Body of pancreas (tissue), 4 donors: ENCODE measurements around the gene ANKRD55.

Experiments used
- POLR2A ChIP-seq, 3 donors: fragments of 450-650 bp; IDR thresholded peaks; one replicate each; pipeline ENCODE4 v1.6.1; 2016; ENCODE audit warnings: antibody characterized with exemption in 3 of 3, mild to moderate bottlenecking in 2 of 3
- TF ChIP-seq, protein P1 (sequence below), 7 experiments: fragments of 450-650 bp in 4 of 7; fragments of 200-600 bp in 3 of 7; sonication (generic) in 3 of 7; IDR thresholded peaks; one replicate each; pipeline ENCODE4 v1.5.1; 2016 to 2019; ENCODE audit warnings: antibody characterized with exemption in 7 of 7

DNA sequence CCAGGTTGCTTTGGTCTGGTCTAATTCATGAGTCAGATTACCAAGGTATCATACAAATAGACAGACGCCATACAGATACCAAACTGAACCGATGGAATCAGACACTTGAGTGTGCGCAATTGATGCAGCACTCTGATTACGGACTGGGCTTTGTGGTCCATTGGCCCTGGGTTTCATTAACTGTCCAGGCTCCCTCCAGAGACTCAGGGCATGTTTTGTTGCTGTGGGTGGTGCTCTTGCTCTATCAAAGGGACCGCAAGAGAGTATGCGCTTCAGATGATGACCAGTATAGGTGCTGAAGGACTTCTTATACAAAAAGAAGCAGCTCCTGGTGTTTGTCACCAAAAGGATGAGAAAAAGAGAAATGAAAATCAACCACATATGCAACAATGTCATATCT, 36.9 kb upstream of the ANKRD55 start:
- TF ChIP-seq, protein P1, sequence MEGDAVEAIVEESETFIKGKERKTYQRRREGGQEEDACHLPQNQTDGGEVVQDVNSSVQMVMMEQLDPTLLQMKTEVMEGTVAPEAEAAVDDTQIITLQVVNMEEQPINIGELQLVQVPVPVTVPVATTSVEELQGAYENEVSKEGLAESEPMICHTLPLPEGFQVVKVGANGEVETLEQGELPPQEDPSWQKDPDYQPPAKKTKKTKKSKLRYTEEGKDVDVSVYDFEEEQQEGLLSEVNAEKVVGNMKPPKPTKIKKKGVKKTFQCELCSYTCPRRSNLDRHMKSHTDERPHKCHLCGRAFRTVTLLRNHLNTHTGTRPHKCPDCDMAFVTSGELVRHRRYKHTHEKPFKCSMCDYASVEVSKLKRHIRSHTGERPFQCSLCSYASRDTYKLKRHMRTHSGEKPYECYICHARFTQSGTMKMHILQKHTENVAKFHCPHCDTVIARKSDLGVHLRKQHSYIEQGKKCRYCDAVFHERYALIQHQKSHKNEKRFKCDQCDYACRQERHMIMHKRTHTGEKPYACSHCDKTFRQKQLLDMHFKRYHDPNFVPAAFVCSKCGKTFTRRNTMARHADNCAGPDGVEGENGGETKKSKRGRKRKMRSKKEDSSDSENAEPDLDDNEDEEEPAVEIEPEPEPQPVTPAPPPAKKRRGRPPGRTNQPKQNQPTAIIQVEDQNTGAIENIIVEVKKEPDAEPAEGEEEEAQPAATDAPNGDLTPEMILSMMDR (IDR thresholded peaks at IDR 0.05), result no peak
- TF ChIP-seq POLR2A (IDR thresholded peaks at IDR 0.05), result no peak
